GM18868 (cell line): ENCODE results near the gene VWA5B1.

Source experiments
- ATAC-seq: cut with Tn5 transposase; IDR thresholded peaks from one replicate; pipeline ENCODE4 v1.9.1; 2021; ENCODE audit warnings: mild to moderate bottlenecking, moderate library complexity; ENCODE audit not compliant: unreplicated experiment

The VWA5B1 gene

DNA sequence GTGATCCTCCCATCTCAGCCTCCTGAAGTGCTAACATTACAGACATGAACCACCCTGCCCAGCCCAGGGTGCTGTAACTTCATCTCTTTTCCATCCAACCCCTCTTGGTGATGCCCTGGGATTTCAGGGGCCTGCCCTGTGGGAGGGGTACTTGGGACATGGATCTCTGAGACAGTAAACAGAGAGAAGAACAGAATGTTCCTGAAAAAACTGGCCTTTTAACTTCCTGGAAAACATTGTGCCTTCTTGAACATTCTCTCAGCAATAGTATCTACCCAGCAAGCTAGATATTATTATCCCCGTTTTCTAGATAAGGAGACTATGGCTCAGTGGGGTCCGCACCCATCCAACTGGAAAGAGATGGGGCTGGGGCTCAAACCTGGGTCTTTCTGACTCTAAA is 57.0 kb downstream of the VWA5B1 start:
- ATAC-seq = no peak

DNA sequence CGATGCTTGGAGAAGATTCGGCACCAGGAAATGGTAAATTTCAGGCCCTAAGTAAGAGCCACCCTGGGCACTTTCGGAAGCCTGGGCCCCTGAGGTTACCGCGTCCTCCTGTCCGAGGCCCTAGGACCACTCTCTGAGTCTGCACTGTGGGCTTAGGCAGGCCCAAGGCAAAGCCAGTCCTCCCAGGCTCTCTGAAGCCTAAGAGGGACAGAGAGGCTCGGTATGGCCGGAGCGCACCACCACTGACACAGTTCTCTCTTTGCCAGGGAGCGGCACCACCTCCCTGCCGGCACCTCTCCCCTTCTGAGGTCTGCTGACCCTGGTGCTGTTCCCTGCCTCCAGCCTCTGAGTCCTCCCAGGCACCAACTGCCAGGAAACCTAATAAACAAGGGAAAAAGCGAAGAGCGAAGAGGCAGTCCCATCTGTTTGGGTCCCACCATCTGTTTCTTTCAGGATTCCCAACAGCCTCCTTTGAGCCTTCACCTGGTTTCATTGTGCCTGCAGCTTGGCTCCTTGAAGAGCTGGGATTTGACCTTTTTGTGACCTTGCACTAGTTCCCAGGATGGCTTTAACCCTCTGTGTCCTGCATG is 57.7 kb downstream of the VWA5B1 start:
- no peak for ATAC-seq

DNA sequence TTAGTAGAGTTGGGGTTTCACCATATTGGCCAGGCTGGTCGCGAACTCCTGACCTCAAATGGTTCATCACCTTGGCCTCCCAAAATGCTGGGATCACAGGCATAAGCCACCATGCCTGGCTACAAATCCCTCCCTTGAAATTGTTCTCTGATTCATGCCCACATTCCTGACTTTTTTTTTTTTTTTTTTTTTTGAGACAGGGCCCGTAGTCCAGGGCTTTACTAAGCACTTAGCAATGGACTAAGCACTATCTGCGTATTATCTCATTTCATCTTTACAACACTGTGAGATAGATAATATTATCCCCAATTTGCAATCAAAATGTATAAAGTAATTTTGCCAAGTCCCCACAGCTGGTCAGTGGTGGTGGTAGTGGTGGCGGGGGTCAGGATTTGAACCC is 58.9 kb downstream of the VWA5B1 start:
- no peak for ATAC-seq

DNA sequence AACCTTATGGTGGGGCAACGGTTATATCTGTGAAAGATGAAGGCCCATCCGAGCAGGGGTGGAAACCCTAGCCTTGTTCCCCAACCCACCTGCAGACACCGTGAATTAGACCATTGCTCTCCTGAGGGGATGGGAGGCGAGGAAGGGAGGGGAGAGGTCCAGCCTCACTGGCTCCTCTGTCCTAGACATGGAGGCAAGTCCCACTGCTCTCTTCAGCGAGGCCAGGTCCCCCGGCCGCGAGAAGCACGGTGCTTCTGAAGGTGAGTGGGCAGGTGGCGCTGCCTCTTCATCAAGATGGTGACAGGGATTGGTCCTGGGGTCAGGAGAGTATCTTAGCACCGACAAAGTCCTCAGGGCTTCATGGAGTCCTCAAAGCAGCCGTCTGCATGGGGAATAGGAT is 59.3 kb downstream of the VWA5B1 start:
- ATAC-seq = no peak

DNA sequence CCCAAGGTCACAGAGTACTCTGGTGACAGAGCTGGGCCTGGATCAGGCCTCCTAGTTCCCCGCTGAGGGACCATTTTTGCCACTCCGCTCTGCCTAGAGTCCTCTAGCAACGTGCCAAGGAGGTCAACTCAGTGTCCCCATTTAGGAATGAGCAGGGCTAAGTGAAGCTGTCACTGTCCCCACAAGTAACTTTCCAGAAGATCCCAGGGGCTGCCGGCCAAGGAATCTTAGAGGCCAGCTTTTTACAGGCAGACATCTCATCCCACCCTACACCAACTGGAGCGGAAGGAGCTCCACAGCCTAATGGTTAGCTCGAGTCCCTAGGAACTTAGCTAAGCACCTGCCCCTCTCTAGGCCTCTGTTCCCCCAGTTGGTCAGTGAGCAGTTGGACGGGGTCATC is 59.7 kb downstream of the VWA5B1 start:
- no peak for ATAC-seq

DNA sequence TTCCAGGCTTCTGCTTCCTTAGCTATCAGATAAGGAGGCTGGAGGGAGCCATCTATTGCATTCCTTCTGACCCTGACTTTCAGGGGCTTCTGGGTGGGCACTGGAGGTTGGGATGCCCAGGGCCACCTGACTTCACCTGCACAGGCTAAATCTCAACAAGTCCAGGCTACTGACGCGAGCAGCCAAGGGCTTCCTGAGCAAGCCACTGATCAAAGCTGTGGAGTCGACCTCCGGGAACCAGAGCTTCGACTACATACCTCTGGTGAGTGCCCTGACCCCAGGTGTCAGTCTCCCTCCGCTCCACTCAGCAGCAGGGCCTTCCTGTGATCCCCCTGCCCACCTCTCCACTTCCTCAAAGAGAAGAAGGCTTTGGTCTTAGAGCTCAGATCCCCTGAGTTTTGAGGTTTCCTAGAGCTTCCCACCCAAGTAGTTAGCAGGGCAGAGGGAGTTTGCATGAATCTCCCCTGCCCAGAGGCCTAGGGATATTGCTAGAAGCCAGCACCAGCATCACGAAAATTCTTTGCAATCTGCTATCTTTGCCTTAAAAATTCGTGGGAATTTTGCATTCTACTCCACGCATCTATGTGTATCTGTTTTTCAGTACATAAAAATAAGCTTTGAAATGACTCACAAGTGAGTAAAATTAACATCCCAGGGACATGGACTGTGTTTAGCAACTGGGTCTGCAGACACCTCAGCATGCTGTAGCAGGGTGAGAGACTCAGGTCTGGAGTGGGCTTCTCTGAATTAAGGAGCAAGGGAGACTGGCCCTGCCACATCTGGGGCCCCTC is 61.4 kb downstream of the VWA5B1 start:
- no peak for ATAC-seq

DNA sequence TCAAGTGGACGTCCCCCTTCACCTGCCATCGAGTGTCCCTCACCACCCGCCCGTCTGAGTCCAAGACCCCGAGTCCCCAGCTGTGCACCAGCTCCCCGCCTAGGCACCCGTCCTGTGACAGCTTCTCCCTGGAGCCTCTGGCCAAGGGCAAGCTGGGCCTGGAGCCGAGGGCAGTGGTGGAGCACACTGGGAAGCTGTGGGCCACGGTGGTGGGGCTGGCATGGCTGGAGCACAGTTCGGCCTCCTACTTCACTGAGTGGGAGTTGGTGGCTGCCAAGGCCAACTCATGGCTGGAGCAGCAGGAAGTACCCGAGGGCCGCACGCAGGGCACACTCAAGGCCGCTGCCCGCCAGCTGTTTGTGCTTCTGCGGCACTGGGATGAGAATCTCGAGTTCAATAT is 63.2 kb downstream of the VWA5B1 start:
- no peak for ATAC-seq

DNA sequence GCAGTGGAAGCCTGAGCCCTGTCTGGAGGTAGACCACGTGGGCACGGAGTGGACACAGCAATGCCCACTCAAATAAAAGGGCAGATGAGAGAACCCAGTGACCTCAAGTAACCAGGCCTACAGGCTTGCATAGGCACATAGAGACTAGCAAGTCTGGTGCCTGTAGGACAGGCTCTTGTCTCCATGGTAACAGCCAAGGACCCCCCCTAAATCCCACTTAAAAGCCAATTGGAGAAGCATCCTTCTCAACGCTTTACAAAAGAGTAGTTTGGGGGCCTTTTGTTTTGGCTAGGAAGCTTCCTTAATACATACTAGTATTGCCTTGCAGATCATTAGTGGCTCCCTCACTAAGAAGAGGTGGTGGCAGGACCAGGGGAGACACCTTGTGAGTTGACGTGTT is 63.9 kb downstream of the VWA5B1 start:
- ATAC-seq = no peak

DNA sequence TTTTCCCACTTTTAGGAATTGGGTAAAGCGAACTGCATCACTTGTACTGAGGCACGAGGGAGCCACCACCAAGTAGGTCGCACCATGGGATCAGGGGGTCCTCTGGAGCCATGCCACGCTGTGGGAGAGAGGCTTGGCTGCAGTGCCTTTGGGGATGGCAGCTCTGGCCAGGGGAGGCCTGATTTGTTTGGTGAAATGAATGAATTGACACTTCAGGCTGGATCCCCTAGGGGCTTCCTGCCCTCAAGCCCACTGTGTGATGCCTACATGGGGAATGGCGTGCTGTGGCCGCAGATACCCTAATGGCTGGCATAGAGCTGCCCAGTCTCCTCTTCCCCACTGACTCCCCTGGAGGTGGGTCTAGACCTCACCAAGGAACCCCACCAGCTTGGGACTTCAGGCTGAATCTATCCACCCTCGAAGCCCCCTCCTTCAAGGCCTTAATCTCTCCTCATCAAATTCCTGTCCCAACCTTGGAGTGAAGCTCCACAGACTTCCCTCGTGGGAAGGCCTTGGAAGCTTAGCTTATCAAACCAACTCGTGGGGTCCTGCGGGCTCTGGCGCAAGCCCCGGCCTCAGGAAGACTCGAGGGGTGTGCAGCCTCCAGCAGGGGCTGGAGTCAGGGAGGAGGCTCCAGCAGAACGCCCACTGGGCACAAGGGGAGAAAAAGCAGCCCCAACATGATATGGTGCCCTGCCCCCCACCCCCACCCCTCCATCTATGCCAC is 64.6 kb downstream of the VWA5B1 start:
- ATAC-seq = no peak

DNA sequence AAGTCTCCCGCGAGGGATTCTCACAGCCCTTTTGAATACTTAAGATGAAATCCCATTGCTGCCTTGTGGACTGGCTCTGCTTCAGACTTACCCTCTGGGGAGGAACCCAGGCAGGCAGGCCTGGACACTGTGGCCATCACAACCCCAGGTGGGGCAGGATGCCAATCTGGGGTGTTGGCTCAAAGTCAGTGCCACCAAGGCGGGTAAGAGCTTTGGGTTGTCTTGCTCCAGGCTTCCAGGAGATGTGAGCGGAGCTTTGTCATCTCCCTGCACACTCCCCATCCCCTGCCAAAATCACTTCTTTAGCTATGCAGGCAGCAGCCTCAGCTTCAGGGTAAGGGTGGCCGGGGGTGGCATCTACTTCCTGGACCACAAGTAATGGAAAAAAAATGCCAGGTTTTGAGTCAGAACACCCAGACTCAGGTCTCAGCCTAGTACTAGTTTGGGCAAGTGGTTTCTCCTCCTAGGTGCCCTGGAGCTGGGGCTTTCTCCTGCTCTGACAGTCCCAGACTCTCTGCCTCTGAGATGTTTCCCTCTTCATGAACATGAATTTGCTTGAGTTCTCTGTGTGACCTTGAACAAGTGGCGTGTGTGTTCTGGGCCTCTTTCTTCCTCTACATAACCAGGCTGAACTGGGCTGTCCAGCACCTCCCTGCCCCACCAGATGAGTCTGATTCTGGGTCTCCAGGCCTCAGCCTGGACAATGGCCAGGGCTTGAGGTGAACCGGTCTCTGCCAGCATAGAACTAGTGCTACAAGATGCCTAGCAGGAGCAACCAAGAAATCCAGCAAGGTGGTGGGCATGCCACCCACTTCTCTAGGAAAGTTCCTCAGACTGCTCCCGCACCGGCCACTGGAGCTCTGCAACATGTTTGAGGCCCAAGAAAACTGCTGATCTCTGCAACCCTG is 65.4 kb downstream of the VWA5B1 start:
- no peak for ATAC-seq

DNA sequence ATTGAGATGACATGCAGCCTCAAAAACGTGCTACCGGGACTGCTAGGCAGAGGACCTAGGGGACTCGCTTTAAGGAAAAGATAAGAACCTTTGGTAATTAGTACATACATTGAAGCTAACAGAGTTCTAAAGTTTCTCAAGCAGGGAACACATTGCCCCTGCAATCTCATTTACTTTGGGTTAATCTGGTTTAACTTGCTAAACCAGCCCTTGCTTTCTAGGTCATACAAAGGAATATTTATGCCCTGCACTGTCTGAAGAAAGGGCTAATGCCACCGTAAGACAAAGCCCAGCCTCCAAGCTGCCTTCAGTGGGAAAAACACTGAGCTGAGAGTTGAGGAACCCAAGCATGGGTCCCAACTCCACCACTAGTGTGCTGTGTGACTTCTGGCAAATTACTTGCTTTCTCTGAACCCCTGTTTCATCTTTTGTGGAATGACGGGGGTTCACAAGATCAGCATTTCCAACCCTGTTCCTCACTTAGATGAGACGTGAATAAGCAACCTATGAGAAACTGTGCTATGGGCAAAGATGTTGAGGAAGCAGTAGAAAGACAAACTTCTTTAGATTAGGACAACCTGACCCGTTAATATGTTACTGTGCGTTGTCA is 66.3 kb downstream of the VWA5B1 start:
- no peak for ATAC-seq

DNA sequence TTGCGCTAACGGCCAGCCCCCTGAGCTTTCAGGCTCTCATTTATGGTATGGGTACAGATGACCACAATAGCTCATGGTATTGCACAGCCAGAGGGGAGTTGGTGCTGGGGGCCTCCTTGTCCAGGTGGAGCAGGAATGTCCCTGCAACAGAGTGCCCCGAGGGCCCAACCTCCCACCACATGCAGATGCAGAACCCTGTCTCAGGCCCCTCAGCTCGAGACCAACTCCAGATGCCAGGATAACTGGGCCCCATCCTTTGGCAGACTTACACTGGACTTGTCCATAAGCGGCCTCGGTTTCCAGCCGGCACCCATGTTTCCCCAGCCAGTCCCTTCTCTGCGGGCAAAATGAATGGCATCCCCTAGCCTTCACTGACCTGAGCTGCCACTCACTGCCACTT is 67.1 kb downstream of the VWA5B1 start:
- ATAC-seq = no peak

DNA sequence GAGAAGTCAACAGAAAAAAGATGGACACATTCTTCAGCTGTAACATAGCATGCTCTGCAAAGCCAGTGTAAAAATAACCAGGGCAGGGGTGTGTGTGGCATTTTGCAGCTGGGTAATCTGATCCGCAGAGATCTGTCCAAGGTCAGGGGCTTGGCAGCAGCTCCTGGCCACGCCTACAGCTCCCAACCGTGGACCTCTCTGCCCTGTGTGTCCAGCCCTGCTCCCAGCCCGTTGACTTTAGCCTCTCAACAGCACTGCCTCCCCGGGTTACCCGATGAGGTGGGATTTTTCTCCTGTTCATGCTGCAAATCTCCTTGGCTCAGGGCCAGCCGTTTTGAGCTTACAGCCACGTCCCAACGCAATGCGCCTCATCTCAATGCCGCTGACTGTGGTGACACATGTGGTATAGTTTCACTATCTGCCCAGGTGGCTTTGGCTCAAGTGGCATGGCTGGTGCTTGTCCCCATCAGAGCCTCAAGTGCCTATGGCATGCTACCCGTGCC is 68.1 kb downstream of the VWA5B1 start:
- no peak for ATAC-seq

DNA sequence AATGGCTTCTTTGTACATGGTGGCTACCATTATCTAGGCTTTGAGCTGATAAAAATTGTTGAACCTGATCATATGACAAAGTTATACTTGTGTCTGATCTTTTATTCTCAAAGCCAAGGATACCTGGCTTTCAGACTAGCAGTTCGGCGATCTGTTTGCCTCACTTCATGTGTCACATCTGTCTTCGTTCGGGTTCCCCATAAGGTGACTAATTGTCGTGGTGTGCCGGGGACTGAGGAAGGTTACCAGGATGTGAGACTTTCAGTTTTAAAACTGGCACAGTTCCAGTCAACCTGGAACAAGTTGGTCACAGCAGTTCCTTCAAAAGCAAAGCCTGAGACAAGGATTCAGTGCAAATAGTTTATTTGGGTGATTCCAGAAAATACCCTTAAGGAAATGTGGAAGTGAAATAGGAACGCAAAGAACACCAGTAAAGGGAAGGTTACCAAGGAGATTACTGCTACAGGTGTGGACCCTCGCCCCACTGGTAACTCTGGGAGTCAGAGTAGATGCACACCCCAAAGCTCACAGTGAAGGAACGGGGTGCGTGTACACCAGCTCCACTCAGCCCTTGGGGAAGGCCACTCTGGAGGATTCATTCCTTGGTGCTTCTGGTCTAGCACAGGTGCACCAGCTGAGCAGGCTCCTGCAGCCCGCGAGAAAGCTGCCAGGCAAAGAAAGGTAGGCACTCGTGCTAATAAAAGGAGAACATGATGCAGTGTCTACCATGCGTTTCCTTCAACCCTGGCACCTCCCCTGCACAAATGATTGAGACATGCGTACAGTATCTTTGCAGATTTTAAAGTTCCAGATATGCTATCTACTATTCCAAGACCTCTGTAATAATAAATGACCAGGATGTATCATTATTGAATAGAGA is 69.0 kb downstream of the VWA5B1 start:
- ATAC-seq = no peak

DNA sequence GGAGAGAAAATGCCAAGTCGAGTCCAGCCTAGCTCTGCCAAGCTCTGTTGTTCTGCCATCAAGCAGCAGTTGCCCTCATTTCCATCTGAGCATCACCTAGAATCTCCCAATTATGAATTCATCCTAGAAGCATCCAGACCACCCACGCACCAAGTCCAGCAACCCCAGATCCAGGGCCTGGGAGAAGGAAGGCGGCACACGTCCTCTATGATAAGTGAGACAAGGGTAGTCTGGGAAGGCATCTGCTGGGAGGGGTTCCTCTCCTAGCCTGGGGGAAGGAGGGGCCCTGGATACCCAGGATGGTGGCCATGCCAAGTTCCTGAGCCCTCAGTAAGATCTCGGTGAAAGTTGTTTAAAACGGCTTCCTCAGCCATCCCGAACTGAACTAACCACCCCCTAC is 70.7 kb downstream of the VWA5B1 start:
- ATAC-seq = no peak

DNA sequence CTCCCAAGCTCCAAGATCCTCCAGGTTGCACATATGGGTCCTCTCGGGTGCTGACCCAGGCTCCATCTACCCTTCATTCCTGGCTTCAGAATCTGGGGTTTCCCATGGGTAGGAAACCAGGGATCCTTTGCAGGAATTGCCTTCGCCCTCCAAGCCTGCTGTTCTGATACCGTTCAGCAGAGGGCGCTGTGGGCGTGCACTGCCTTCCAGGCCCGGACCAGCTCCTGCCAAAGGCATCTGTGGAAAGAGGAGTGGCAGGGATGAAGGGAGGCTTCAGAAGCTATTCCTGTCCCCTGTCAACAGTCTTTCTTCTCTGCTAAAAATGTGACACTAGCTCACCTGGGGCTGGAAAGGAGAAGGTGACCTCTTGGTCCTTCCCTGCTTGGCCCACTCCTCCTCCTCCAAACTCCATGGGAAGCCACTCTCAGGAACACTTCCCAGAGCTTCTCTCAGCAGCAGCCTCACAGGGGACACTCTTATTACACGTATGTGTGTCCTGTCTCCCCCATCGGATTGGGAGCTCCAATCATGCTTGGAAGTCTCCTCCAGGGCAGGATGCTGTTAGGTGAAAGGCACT is 71.2 kb downstream of the VWA5B1 start:
- ATAC-seq = no peak

DNA sequence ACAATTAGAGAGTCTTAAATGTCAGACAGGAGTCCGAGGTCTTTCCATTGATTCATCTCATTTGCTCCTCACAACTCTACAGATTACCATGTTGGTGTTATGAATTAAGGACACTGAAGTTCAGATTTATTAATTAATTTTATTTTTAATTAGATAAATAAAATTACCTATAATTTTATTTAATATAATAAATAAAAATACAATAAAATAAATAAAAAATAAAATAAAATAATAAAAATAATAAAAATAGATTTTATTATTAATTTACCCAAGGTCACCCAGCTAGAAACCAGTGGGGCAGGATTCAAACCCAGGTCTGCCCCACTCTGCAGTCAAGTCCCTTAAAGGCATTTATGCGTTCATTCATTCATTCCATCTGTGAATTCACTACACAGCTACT is 72.2 kb downstream of the VWA5B1 start:
- no peak for ATAC-seq

DNA sequence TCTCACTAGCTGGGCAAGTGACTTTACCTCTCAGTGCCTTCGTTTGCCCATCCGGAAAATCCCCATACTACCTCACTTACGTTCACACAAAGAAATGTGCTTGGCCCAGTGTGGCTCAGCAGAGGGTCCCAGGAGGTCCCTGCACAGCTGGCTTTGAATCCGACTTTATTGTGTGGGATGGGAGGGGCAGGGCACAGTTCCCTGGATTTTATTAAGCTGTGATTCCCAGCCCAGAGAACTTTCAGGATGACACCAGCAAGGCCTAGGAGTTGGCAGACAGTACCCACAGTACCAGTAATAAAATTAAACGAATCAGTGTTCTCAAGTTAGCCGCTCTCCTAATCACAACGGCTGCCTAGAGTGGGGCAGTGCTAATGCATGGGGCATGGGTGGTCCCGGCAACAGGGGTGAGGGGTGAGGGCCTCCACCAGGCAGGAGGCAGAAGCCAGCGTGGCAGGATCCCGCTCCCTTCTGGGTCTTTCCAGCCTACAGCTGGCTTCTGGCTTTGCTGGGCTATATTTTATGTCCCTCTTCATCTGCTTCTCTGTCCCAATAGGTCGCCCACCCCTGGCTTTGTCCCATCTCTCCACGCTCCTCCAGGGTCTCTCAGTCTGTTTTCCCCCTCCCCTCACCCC is 74.9 kb downstream of the VWA5B1 start:
- no peak for ATAC-seq

DNA sequence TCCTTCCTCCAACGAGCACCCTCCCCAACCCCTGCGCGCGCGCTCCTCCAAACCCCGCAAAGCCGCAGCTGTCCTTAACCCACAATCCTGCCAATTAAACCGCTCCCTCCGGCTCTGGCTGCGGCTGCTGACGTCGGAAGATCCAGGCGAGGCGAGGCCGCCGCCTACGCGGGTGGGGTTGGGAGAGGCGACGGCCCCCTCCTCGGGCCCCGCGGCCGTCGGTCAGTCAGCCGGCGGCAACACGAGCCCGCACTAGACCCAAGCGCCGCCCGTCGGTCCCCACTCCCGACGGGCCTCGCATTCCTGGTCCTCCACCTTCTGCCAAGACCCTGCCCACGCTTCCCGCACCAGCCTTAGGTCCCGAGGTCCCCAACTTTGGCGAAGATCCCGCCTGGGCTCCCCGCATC is 75.4 kb downstream of the VWA5B1 start:
- ATAC-seq = no peak
